GM18873 (cell line): ENCODE data around the gene PDE8A.
"Not testable (repeated sequence)": the region's sequence is repeated elsewhere in the genome, so short reads cannot be mapped to it uniquely, and the experiment has no call there.

ENCODE experiments used
- ATAC-seq: cut with Tn5 transposase; IDR thresholded peaks from one replicate; pipeline ENCODE4 v1.9.1; 2021; ENCODE audit warnings: mild to moderate bottlenecking, moderate library complexity, moderate number of reproducible peaks; ENCODE audit not compliant: unreplicated experiment, low FRiP score

PDE8A gene

DNA sequence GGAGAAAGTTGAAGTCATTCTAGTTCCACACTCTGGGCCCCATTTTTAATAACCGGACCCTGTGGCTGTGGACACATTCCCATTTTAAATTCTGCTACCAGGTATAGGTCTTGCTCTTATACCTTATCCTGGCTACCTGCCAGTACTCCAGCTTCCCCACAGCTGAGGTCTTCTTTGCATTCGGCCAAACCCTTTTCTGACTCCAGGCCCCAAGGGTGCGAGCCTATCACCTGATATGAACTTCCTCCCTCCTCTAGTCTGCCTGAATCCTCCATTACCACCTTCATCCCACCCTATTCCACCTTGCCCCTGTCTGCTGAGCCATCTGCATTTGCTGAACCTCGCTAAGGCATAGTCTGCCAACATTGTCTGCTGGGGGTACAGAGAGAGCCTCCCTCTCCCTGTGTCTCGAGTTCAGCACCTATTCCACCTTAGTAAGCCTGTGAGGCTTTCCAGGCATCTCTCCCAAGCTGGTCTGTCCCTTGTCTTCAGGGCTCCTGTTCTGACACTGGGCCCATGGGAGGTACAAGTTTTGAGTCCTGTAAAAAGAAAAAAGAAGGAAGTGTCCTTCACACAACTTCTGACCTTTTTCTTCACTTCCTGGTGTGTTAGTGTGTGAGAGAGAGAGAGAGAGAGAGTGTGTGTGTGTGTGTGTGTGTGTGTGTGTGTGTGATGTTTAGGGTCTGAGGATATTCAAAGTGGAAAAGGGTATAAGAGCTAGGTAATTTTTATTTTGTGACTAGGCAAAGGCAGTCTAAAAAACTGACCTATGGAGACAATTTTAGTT is 27.0 kb downstream of the PDE8A start:
- ATAC-seq: no peak

DNA sequence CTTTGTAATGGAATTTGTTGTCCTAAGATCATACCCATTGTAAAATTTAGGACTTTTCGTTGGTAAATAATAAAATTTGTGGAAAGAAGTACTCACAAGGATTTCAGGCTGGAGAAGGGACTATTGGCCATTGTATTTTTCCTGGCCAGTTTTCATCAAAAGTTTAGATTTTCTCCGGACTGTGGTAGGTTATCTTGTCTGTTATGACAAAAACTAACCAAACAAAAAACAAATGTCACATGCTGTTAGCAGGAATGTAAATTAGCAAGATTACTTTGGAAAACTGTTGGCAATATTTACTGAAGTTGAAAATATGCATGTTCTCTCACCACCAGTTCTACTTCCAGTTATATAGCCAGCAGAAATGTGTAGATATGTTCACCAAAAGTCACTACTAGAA is 27.8 kb downstream of the PDE8A start:
- ATAC-seq: no peak

DNA sequence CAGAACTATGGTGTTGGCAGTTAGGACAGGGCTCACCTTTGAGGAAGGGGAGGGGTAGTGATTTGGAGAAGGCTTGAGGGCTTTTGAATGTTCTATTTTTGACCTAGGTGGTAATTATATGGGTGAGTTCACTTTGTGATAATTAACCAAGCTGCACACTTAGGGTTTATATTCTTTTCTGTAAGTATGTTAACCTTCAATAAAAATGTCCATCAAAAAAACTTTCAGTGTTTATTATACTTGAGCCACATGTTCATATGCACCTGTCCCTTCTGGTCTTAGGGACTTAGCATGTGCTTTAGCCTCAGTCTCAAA is 28.4 kb downstream of the PDE8A start:
- no peak for ATAC-seq

DNA sequence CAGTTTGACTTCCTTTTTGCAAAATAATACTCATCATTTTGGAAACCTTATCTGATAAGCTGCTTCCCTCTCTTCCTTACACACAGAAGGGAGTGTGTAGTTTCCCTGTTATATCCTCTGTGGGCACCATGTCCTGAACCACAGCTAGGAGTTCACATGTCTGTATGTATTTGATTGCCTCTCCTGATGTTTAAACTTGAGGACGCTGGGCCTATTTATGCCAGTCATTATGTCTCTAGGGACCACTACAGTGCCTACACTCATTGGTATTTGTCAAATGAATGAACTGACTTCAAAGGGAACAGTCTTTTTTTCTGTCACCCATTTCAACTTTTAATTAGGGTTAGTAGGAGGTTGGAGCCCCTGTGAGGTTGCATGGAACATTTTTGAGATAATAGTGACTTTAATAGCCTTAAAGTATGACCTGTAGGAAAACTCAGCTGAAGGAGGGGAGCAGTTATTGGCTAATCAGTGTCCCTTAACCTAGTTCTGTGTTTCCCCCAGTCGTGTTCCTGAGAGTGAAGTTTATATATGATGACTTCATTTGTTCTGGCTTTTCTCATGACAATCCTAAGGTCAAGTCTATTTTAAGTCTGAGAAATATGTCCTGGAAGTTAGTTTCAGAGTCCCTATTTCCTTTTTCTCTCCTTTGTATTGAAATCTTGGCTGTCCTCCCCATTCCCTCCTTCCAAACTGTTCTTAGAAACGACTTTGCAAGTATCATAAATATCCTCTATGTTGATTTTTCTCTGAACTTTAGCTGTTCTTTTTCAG is 28.9 kb downstream of the PDE8A start:
- ATAC-seq: no peak

- no peak for ATAC-seq
These were observed 29.5 kb downstream of the PDE8A start for GRCh38 chr15:85011160-85011571.

- not testable (repeated sequence) for ATAC-seq
These were observed 30.1 kb downstream of the PDE8A start for GRCh38 chr15:85011724-85012123.

DNA sequence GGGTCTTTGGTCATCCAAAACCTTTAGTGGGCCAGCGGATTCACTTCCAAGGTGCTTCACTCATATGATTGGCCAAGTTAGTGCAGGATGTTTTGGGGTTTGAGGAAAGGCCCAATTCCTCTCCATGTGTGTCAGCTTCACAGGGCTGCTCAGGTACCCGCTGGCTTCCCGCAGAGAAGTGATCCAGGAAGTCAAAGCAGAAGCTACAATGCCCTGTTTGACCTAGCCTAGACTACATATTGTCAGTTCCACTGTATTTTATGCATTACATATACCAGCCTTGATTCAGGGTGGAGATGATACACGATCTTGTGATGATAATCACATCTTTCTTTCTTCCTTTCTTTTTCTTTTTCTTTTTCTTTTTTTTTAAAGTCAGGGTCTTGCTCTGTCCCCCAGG is 32.1 kb downstream of the PDE8A start:
- ATAC-seq: no peak

DNA sequence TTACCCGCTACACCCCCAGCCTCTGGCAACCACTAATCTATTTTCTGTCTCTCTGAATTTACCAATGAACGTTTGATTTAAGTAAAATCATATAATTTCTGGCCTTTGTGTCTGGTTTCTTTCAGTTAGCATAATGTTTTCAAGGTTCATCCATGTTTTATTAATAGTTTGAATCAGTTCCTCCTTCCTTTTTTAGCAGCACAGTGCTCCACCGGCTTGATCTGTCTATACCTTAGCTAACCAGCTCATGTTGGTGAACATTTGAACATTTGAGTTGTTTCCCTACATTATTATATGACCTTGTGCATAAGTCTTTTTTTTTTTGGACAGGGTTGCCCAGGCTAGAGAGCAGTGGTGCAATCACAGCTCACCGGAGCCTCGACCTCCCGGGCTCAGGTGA is 33.3 kb downstream of the PDE8A start:
- ATAC-seq: no peak

GRCh38 chr15:85016275-85016674 is 34.6 kb downstream of the PDE8A start:
- no peak for ATAC-seq

DNA sequence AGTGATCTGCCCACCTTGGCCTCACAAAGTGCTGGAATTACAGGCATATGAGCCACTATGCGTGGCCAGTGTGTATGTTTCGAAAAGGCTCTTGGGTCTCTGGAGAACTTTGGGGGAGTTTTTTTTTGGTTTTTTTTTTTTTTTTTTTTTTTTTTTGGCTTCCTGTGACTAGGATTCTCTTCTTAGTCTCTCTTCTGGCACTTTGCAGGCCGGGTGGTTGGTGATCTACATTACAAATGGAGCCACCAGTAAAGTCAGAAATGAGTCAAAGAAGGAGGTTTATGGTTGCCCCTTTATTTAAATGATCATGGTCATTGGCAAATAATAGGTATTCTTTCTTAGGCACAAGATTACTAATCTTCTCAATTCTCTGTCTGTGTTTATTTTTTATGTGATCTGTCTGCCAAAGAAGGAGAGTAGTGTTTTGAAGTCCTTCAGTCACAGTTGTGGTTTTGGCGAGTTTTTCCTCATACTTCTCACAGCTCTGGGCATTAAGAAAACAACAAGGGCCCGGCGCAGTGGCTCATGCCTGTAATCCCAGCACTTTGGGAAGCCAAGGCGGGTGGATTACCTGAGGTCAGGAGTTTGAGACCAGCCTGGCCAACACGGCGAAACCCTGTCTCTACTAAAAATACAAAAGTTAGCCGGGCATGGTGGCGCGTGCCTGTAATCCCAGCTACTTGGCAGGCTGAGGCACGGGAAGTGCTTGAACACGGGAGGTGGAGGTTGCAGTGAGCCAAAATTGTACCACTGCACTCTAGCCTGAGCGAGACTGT is 38.3 kb downstream of the PDE8A start:
- ATAC-seq: no peak

- no peak for ATAC-seq
These were observed 39.8 kb downstream of the PDE8A start for GRCh38 chr15:85021409-85021808.

DNA sequence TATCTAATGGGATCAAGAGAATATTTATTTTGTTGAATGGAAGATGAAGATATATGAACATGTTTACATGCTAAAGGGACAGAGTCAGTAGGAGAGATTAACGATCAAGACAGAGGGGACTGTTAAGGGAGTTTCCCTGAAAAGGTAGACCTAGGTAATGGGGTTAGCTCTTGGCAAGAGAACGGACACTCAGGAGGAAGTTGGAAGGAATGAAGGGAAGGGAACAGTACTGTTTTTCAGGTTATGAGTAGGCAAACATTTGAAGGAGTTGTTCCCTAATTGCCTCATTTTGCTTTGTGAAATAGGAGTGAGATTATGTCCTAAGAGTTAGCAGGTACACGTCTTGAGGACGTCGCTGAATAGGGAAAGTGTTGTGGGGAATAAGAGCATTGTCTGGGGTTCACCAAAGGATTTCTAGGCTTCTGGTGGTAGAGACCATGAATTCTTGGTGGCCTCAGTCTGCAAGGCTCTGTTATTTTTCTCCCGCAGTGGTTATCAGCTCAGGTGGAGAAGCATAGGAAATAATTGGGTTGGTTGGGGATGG is 41.3 kb downstream of the PDE8A start:
- ATAC-seq: no peak

- no peak for ATAC-seq
These were observed 42.3 kb downstream of the PDE8A start for GRCh38 chr15:85024003-85024402.

GRCh38 chr15:85024509-85025336 is 43.1 kb downstream of the PDE8A start:
- ATAC-seq: no peak

- no peak for ATAC-seq
These were observed 44.0 kb downstream of the PDE8A start for GRCh38 chr15:85025516-85026251.

- ATAC-seq: no peak
These were observed 44.8 kb downstream of the PDE8A start for GRCh38 chr15:85026304-85027032.

GRCh38 chr15:85027033-85027380 is 45.4 kb downstream of the PDE8A start:
- ATAC-seq: no peak

DNA sequence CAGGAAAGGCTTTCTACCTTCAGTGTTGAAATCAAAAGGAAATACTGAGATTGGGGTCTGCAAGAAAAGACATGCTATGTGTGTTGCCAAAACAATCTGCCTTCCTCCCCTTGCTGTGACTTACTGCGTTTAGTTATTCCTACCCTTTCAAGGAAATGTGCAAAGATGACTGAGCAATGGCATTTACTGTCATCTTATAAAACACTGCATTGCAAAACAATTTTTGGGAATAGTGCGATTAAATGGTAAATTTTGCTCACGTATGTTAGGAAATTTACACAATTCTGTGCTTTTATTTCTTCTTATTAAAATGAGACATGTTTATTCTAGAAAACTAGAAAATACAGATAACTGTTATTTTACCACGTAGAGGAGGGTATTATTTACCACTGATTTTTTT is 45.8 kb downstream of the PDE8A start:
- ATAC-seq: no peak

- no peak for ATAC-seq
These were observed 46.8 kb downstream of the PDE8A start for GRCh38 chr15:85028416-85028815.
